BE2C (cell line): Measurements from ENCODE around the gene PRMT9.

Experiments used
- DNase-seq: peaks from one replicate; pipeline ENCODE4 v3.0.0-alpha.2; 2020
- H3K27me3 ChIP-seq: fragments of 250-450 bp; sonication (Bioruptor Pico); 2 replicates; pipeline ENCODE4 v1.5.1; 2020; ENCODE audit warnings: mild to moderate bottlenecking
- H3K36me3 ChIP-seq: fragments of 250-450 bp; sonication (Bioruptor Pico); 2 replicates; pipeline ENCODE4 v1.5.1; 2020; ENCODE audit warnings: mild to moderate bottlenecking
- H3K4me1 ChIP-seq: fragments of 250-450 bp; sonication (Bioruptor Pico); 2 replicates; pipeline ENCODE4 v1.5.1; 2020
- H3K4me3 ChIP-seq: 2 replicates; pipeline ENCODE4 v1.5.1; 2011; ENCODE audit warnings: low read depth, low read length
- H3K9me3 ChIP-seq: fragments of 250-450 bp; sonication (Bioruptor Pico); 2 replicates; pipeline ENCODE4 v1.5.1; 2020
- CTCF ChIP-seq: IDR thresholded peaks from 2 replicates; pipeline ENCODE4 v1.5.1; 2012; ENCODE audit warnings: mild to moderate bottlenecking, low read depth, low read length

Gene PRMT9

GRCh38 chr4:147725673-147726072 lies 41.7 kb upstream of the PRMT9 start:
- H3K27me3 ChIP-seq: no peaks in the 10 kb centered on the region
- no peak for TF ChIP-seq CTCF
- DNase-seq: no peak
- H3K4me1 ChIP-seq: no peaks in the 10 kb centered on the region; the same call in 1 of the 2 replicates
- H3K4me3 ChIP-seq: no peak overlapping the region
- no peaks in the 10 kb centered on the region for H3K9me3 ChIP-seq
- H3K36me3 ChIP-seq: no peaks in the 10 kb centered on the region

GRCh38 chr4:147724468-147725201 lies 40.7 kb upstream of the PRMT9 start:
- DNase-seq: no peak
- no peak overlapping the region for H3K4me3 ChIP-seq
- H3K4me1 ChIP-seq: no peaks in the 10 kb centered on the region; the same call in 1 of the 2 replicates
- no peaks in the 10 kb centered on the region for H3K9me3 ChIP-seq
- H3K27me3 ChIP-seq: no peaks in the 10 kb centered on the region
- no peak for TF ChIP-seq CTCF
- no peaks in the 10 kb centered on the region for H3K36me3 ChIP-seq

GRCh38 chr4:147723326-147723725 lies 39.4 kb upstream of the PRMT9 start:
- Histone ChIP-seq H3K4me1 (no peaks in the 10 kb centered on the region; the same call in 1 of the 2 replicates), H3K9me3 (no peaks in the 10 kb centered on the region), H3K4me3 (no peak overlapping the region), H3K36me3 (no peaks in the 10 kb centered on the region), H3K27me3 (no peaks in the 10 kb centered on the region)
- no peak for DNase-seq
- no peak for TF ChIP-seq CTCF

- Histone ChIP-seq H3K27me3 (no peaks in the 10 kb centered on the region), H3K4me1 (no peaks in the 10 kb centered on the region), H3K36me3 (no peaks in the 10 kb centered on the region), H3K4me3 (no peak overlapping the region), H3K9me3 (no peaks in the 10 kb centered on the region)
- TF ChIP-seq CTCF: no peak
- DNase-seq: no peak
These were observed 33.9 kb upstream of the PRMT9 start for GRCh38 chr4:147717878-147718277.

GRCh38 chr4:147714575-147715401 lies 30.8 kb upstream of the PRMT9 start:
- no peaks in the 10 kb centered on the region for H3K4me1 ChIP-seq
- H3K4me3 ChIP-seq: no peak overlapping the region
- no peaks in the 10 kb centered on the region for H3K27me3 ChIP-seq
- TF ChIP-seq CTCF: no peak
- DNase-seq: no peak
- H3K36me3 ChIP-seq: no peaks in the 10 kb centered on the region
- no peaks in the 10 kb centered on the region for H3K9me3 ChIP-seq

- Histone ChIP-seq H3K4me3 (no peak overlapping the region), H3K4me1 (no peaks in the 10 kb centered on the region), H3K9me3 (no peaks in the 10 kb centered on the region), H3K27me3 (no peaks in the 10 kb centered on the region), H3K36me3 (no peaks in the 10 kb centered on the region)
- TF ChIP-seq CTCF: no peak
- DNase-seq: no peak
These were observed 26.0 kb upstream of the PRMT9 start for GRCh38 chr4:147709999-147710398.
